Stomach (tissue), 9 donors: ENCODE results near the gene SLC35E1. TPM values are rescaled to one million over a fixed set of nuclear protein-coding genes. Genes with fewer than 3 reads are reported as not detected.

Experiments
- DNase-seq, 2 donors: peaks; one replicate each; pipeline versions ENCODE4 v3.0.0 to v3.0.0-alpha.2; 2013 to 2019
- H3K27ac ChIP-seq, 5 donors: fragments of 200-600 bp in 4 of 5; sonication (generic) in 4 of 5; one replicate each; pipeline ENCODE4 v1.5.1; 2013 to 2019; ENCODE audit warnings: mild to moderate bottlenecking in 1 of 5, moderate library complexity in 1 of 5
- H3K27me3 ChIP-seq, 3 donors: fragments of 200-600 bp; sonication (generic); one replicate each; pipeline ENCODE4 v1.5.1; 2017 to 2019; ENCODE audit warnings: mixed run types in 1 of 3
- H3K36me3 ChIP-seq, 4 donors: fragments of 200-600 bp; sonication (generic); 1 replicate in 3 of 4; 2 replicates in 1 of 4; pipeline ENCODE4 v1.5.1; 2016 to 2019
- H3K4me1 ChIP-seq, 4 donors: fragments of 200-600 bp; sonication (generic); one replicate each; pipeline ENCODE4 v1.5.1; 2016 to 2019
- H3K4me3 ChIP-seq, 4 donors: fragments of 200-600 bp; sonication (generic) in 3 of 4; one replicate each; pipeline ENCODE4 v1.5.1; 2016 to 2019; ENCODE audit warnings: mild to moderate bottlenecking in 1 of 4
- H3K9me3 ChIP-seq, 4 donors: fragments of 200-600 bp; sonication (generic); one replicate each; pipeline ENCODE4 v1.5.1; 2016 to 2019
- CTCF ChIP-seq, 7 experiments: fragments of 450-650 bp in 4 of 7; fragments of 200-600 bp in 3 of 7; sonication (generic) in 3 of 7; IDR thresholded peaks; one replicate each; pipeline ENCODE4 v1.5.1; 2016 to 2019; ENCODE audit warnings: antibody characterized with exemption in 7 of 7, control low read depth in 2 of 7, mild to moderate bottlenecking in 1 of 7
- EP300 ChIP-seq: sonication (generic); formaldehyde crosslinking; IDR thresholded peaks from one replicate; pipeline ENCODE4 v1.6.1; 2017; ENCODE audit warnings: antibody characterized with exemption
- POLR2A ChIP-seq, 4 donors: fragments of 450-650 bp; IDR thresholded peaks; one replicate each; pipeline ENCODE4 v1.6.1; 2016; ENCODE audit warnings: antibody characterized with exemption in 4 of 4, control low read depth in 2 of 4, mild to moderate bottlenecking in 1 of 4, moderate library complexity in 1 of 4
- POLR2AphosphoS5 ChIP-seq, 3 donors: sonication (generic); formaldehyde crosslinking; IDR thresholded peaks; one replicate each; pipeline ENCODE4 v1.6.1; 2016; ENCODE audit warnings: antibody characterized with exemption in 3 of 3
- WGBS, 5 donors: extraction: QIAGEN DNeasy Blood & Tissue Kit in 3 of 5; methylation state at CpG; one replicate each; pipeline versions ENCODE4 v1.1.5 to v1.1.7; 2013 to 2018; 5-methylcytosine and 5-hydroxymethylcytosine counted together
- intact Hi-C: fragments of 100-400 bp; cut with DNase I; formaldehyde crosslinking; loops from one replicate; pipeline ENCODE4 v1.15.1; 2023; ENCODE audit warnings: low total_unique reads
- polyA plus RNA-seq, 3 donors: library from polyadenylated mRNA; stranded (reverse); fragments of 200-250 nt; gene quantifications; one replicate each; pipeline ENCODE4 v1.2.3, GENCODE V29; 2013
- total RNA-seq, 5 donors: library from RNA; depleted of rRNA; stranded (reverse); fragments of >200 nt; gene quantifications; one replicate each; pipeline versions ENCODE4 v1.1.0 to v1.2.3, GENCODE V29; 2014 to 2016
- donor health status: healthy with polysubstance abuse.
- donor health status: Bipolar disorder and iron deficiency.
- donor health status: healthy.

The SLC35E1 gene
- total and polyA plus RNA-seq, 8 donors: 16.2 to 63.7 (median 27.7) TPM

DNA sequence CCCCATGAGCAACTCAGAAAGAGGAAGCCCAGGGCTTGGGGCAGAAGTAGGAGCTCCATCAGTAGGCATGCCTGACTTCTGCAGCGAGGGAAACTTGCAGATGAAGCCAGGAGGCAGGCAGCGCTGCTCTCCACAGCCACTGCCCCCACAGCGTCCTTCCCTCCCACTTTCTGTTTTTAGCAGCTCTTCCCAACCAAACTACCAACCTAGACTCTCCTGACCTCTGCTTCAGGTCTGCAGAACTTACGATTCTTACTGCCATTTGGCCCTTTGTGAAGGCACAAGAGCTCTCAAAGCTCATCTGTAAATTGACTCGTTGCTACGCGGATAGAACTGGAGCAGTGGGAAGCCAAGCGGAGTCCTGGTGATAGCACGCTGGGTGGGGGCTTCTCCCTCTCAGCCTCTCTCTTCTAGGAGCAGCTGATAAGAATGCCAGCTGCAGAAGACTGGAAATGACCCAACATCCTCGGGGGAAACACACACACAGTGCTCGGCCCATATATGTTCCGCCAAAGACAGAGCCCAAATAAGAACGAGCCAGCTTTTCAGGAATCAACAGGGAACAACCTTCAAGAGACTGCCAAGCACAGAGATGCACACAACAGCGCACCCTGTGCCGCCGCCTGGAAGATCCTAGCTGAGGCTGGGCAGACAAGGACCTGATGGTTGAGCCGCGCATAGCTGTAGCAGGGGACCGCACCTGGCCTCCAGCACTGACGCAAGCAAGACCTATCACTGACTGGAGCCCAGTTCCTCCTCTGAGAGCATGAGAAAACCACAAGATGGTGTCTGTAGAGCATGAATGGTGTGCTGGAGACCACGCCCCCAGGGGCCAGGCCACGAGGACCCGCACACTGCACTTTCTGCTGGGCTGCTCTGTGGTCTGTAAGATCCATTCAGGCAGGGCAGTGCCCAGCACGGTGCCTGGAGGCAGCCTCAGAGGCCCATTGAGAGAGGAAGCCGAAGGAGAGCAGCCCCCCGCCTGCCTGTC lies 15.9 kb upstream of the SLC35E1 start:
- Histone ChIP-seq H3K4me1 (peaks cover 65 to 92% (median 83%) of the 10 kb centered on the region in 4 donors), H3K36me3 (no peaks in the 10 kb centered on the region), H3K9me3 (no peaks in the 10 kb centered on the region), H3K27me3 (no peaks in the 10 kb centered on the region), H3K4me3 (peak overlapping the region in 3 of 4 donors; percentile 3 to 28 (median 7)), H3K27ac (peak overlapping the region in 4 of 5 donors; percentile 3 to 77 (median 70))
- TF ChIP-seq POLR2A (IDR thresholded peaks at IDR 0.05) (no peak), POLR2AphosphoS5 (IDR thresholded peaks at IDR 0.05) (peak in 2 of 3 donors; percentile 4 to 28)
- 30 to 36% (median 36%) methylated on average over 19 to 26 of the region's 26 CpGs for WGBS, 5 donors
- DNase-seq: peak in 1 of 2 donors; percentile 76
- intact Hi-C loops: no loop called here

GRCh38 chr19:16586991-16587832 lies 15.0 kb upstream of the SLC35E1 start:
- H3K4me1 ChIP-seq: peaks cover 70 to 92% (median 85%) of the 10 kb centered on the region in 4 donors
- peak overlapping the region in 3 of 5 donors; percentile 67 to 77 (median 72) for H3K27ac ChIP-seq
- TF ChIP-seq EP300 (no peak), POLR2A (IDR thresholded peaks at IDR 0.05) (no peak), POLR2AphosphoS5 (IDR thresholded peaks at IDR 0.05) (no peak)
- intact Hi-C loops: no loop called here
- no peaks in the 10 kb centered on the region for H3K27me3 ChIP-seq
- H3K9me3 ChIP-seq: no peaks in the 10 kb centered on the region
- WGBS, 5 donors: 48 to 62% (median 50%) methylated on average over 15 to 20 of the region's 20 CpGs
- DNase-seq: peak in 1 of 2 donors; percentile 61
- no peaks in the 10 kb centered on the region for H3K36me3 ChIP-seq
- peak overlapping the region in 3 of 4 donors; percentile 3 to 28 (median 7) for H3K4me3 ChIP-seq

GRCh38 chr19:16586477-16586871 lies 14.3 kb upstream of the SLC35E1 start:
- Histone ChIP-seq H3K9me3 (no peaks in the 10 kb centered on the region), H3K4me3 (no peak overlapping the region), H3K27ac (peak overlapping the region in 4 of 5 donors; percentile 35 to 77 (median 70)), H3K36me3 (no peaks in the 10 kb centered on the region), H3K4me1 (peaks cover 74 to 94% (median 86%) of the 10 kb centered on the region in 4 donors), H3K27me3 (no peaks in the 10 kb centered on the region)
- 76 to 88% (median 82%) methylated on average over 2 to 9 of the region's 9 CpGs for WGBS, 5 donors
- DNase-seq: no peak
- TF ChIP-seq POLR2AphosphoS5 (IDR thresholded peaks at IDR 0.05): no peak
- TF ChIP-seq EP300: no peak
- no peak for TF ChIP-seq CTCF (IDR thresholded peaks at IDR 0.05)
- no peak for TF ChIP-seq POLR2A (IDR thresholded peaks at IDR 0.05)
- intact Hi-C loops: no loop called here

GRCh38 chr19:16585808-16586476 lies 13.7 kb upstream of the SLC35E1 start:
- Histone ChIP-seq H3K27ac (peak overlapping the region; percentile 31 to 77 (median 69)), H3K4me1 (peaks cover 74 to 99% (median 88%) of the 10 kb centered on the region in 4 donors), H3K9me3 (no peaks in the 10 kb centered on the region), H3K27me3 (no peaks in the 10 kb centered on the region), H3K4me3 (no peak overlapping the region), H3K36me3 (no peaks in the 10 kb centered on the region)
- WGBS, 5 donors: 69 to 89% (median 80%) methylated on average over 5 to 11 of the region's 11 CpGs
- TF ChIP-seq POLR2A (IDR thresholded peaks at IDR 0.05) (no peak), EP300 (no peak), POLR2AphosphoS5 (IDR thresholded peaks at IDR 0.05) (no peak), CTCF (IDR thresholded peaks at IDR 0.05) (no peak)
- peak in 1 of 2 donors; percentile 61 for DNase-seq
- intact Hi-C loops: no loop called here
